Measurements from ENCODE around the gene ZNF385B.

- TF ChIP-seq CTCF (IDR thresholded peaks at IDR 0.05) (no peak), EP300 (IDR thresholded peaks at IDR 0.05) (no peak), POLR2A (IDR thresholded peaks at IDR 0.05; ENCODE audit: low read depth) (no peak), POLR2AphosphoS5 (IDR thresholded peaks at IDR 0.05) (no peak)
Observed at GRCh38 chr2:179438654-179439053, 422.8 kb downstream of the ZNF385B start.

Measured in esophagus muscularis mucosa (tissue), 4 donors.